ENCODE results near the gene XNDC1N. TPM values are rescaled to one million over a fixed set of nuclear protein-coding genes. Genes with fewer than 3 reads are reported as not detected.

XNDC1N gene
- total RNA-seq, 1 experiment from 2014 or later: 2.8 TPM

Other genes with a start within 250 kb of the XNDC1N start
- not detected in 2 replicates for gene DEFB108B, start 95.4 kb downstream of the XNDC1N start, total RNA-seq (2014; rRNA removed; shearing (Covaris generic))
- gene DEFB131B, start 50.1 kb downstream of the XNDC1N start, total RNA-seq (2014; rRNA removed; shearing (Covaris generic)): not detected in 2 replicates
- 30.8 and 33.4 TPM in 2 replicates for gene RNF121, start 452 bp upstream of the XNDC1N start, total RNA-seq (2014; rRNA removed; shearing (Covaris generic))
- gene IL18BP, start 70.3 kb upstream of the XNDC1N start, total RNA-seq (2014; rRNA removed; shearing (Covaris generic)): 2.2 and 2.6 TPM in 2 replicates
- 126 and 138 TPM in 2 replicates for gene NUMA1, start 151.9 kb upstream of the XNDC1N start, total RNA-seq (2014; rRNA removed; shearing (Covaris generic))
- 4.8 and 5.2 TPM in 2 replicates for gene LRRC51, start 152.3 kb upstream of the XNDC1N start, total RNA-seq (2014; rRNA removed; shearing (Covaris generic))
- gene LAMTOR1, start 174.7 kb upstream of the XNDC1N start, total RNA-seq (2014; rRNA removed; shearing (Covaris generic)): 114 TPM in 2 replicates
- gene TOMT, start 177.3 kb upstream of the XNDC1N start, total RNA-seq (2014; rRNA removed; shearing (Covaris generic)): not detected in 2 replicates
- gene ANAPC15, start 184.1 kb upstream of the XNDC1N start, total RNA-seq (2014; rRNA removed; shearing (Covaris generic)): 36.3 and 40.1 TPM in 2 replicates
- 0.17 and 1.4 TPM in 2 replicates for gene FOLR3, start 207.1 kb upstream of the XNDC1N start, total RNA-seq (2014; rRNA removed; shearing (Covaris generic))